Stomach (tissue), 4 donors: ENCODE results near the gene MYO5A.

Source experiments
- EP300 ChIP-seq: sonication (generic); formaldehyde crosslinking; IDR thresholded peaks from one replicate; pipeline ENCODE4 v1.6.1; 2017; ENCODE audit warnings: antibody characterized with exemption
- POLR2A ChIP-seq, 4 donors: fragments of 450-650 bp; IDR thresholded peaks; one replicate each; pipeline ENCODE4 v1.6.1; 2016; ENCODE audit warnings: antibody characterized with exemption in 4 of 4, control low read depth in 2 of 4, mild to moderate bottlenecking in 1 of 4, moderate library complexity in 1 of 4
- POLR2AphosphoS5 ChIP-seq, 3 donors: sonication (generic); formaldehyde crosslinking; IDR thresholded peaks; one replicate each; pipeline ENCODE4 v1.6.1; 2016; ENCODE audit warnings: antibody characterized with exemption in 3 of 3
- TF ChIP-seq, protein P1 (sequence below), 7 experiments: fragments of 450-650 bp in 4 of 7; fragments of 200-600 bp in 3 of 7; sonication (generic) in 3 of 7; IDR thresholded peaks; one replicate each; pipeline ENCODE4 v1.5.1; 2016 to 2019; ENCODE audit warnings: antibody characterized with exemption in 7 of 7, control low read depth in 2 of 7, mild to moderate bottlenecking in 1 of 7

DNA sequence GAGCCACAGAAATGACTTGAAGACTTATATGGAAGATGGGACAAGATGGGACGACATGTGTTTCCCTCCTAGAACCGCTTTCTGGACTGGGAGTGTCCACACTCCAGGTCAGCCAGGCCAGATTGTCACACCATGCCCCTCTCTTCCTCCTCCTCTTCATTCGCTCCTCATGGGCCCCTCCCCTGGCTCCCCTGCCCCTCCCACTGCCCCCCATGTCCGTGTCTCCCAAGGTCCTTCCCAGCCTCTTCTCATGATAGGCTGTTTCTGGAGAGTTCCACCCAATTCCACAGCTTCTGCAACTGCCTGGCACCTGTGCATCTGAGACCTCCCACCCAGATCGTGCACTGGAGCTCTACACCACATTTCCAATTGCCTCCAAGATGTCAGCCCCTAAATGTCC lies 239.7 kb downstream of the MYO5A start:
- no peak for TF ChIP-seq POLR2A (IDR thresholded peaks at IDR 0.05)
- TF ChIP-seq, protein P1, sequence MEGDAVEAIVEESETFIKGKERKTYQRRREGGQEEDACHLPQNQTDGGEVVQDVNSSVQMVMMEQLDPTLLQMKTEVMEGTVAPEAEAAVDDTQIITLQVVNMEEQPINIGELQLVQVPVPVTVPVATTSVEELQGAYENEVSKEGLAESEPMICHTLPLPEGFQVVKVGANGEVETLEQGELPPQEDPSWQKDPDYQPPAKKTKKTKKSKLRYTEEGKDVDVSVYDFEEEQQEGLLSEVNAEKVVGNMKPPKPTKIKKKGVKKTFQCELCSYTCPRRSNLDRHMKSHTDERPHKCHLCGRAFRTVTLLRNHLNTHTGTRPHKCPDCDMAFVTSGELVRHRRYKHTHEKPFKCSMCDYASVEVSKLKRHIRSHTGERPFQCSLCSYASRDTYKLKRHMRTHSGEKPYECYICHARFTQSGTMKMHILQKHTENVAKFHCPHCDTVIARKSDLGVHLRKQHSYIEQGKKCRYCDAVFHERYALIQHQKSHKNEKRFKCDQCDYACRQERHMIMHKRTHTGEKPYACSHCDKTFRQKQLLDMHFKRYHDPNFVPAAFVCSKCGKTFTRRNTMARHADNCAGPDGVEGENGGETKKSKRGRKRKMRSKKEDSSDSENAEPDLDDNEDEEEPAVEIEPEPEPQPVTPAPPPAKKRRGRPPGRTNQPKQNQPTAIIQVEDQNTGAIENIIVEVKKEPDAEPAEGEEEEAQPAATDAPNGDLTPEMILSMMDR (IDR thresholded peaks at IDR 0.05), result no peak
- TF ChIP-seq POLR2AphosphoS5 (IDR thresholded peaks at IDR 0.05), result no peak
- TF ChIP-seq EP300, result no peak
